GM23338 (cell line): Measurements from ENCODE around the gene CCDC102A.

Experiments used
- CREB1 ChIP-seq: fragments of 250-450 bp; sonication (Bioruptor Pico); IDR thresholded peaks from 2 replicates; pipeline ENCODE4 v1.5.0; 2020; ENCODE audit warnings: low read depth, mild to moderate bottlenecking, moderate library complexity
- CTCF ChIP-seq, 2 experiments: fragments of 200-600 bp in 1 of 2; sonication (generic) in 1 of 2; conservative IDR thresholded peaks; 2 replicates each; pipeline versions ENCODE4 v1.5.1 to v1.6.1; 2016 to 2017; ENCODE audit warnings: antibody characterized with exemption in 2 of 2, low read depth in 2 of 2, mild to moderate bottlenecking in 2 of 2, moderate library complexity in 1 of 2
- EZH2 ChIP-seq: fragments of 200-600 bp; sonication (generic); IDR thresholded peaks from one replicate; pipeline ENCODE4 v1.8.0; 2017; ENCODE audit warnings: antibody characterized with exemption, mild to moderate bottlenecking, low read depth; ENCODE audit not compliant: unreplicated experiment
- EZH2phosphoT487 ChIP-seq: fragments of 200-600 bp; sonication (generic); IDR thresholded peaks from one replicate; pipeline ENCODE4 v1.8.1; 2018; ENCODE audit warnings: antibody characterized with exemption; ENCODE audit not compliant: unreplicated experiment
- JUNB ChIP-seq: IDR thresholded peaks from one replicate; pipeline ENCODE4 v1.6.1; 2016; ENCODE audit warnings: antibody characterized with exemption; ENCODE audit not compliant: unreplicated experiment
- REST ChIP-seq: IDR thresholded peaks from one replicate; pipeline ENCODE4 v1.6.1; 2018; ENCODE audit warnings: antibody characterized with exemption; ENCODE audit not compliant: unreplicated experiment
- ZNF114 ChIP-seq: fragments of 250-450 bp; sonication (Bioruptor Pico); IDR thresholded peaks from 2 replicates; pipeline ENCODE4 v1.5.0; 2020; ENCODE audit warnings: mild to moderate bottlenecking, moderate library complexity
- TF ChIP-seq, protein P1 (sequence below): fragments of 250-450 bp; sonication (Bioruptor Pico); IDR thresholded peaks from 2 replicates; pipeline ENCODE4 v1.5.0; 2020; ENCODE audit warnings: mild to moderate bottlenecking, moderate library complexity
- TF ChIP-seq, protein P2 (sequence below): IDR thresholded peaks from 2 replicates; pipeline ENCODE4 v1.6.1; 2016; ENCODE audit warnings: antibody characterized with exemption

GRCh38 chr16:57572978-57573728 is 36.8 kb upstream of the CCDC102A start:
- TF ChIP-seq CREB1 (CRISPR knock-in tag) (no peak), CTCF (conservative IDR thresholded peaks at IDR 0.05; ENCODE audit: low read depth in 2 of 2) (no peak), JUNB (no peak), ZNF114 (CRISPR knock-in tag) (no peak), EZH2phosphoT487 (no peak), REST (no peak), EZH2 (no peak)
- TF ChIP-seq, protein P1, sequence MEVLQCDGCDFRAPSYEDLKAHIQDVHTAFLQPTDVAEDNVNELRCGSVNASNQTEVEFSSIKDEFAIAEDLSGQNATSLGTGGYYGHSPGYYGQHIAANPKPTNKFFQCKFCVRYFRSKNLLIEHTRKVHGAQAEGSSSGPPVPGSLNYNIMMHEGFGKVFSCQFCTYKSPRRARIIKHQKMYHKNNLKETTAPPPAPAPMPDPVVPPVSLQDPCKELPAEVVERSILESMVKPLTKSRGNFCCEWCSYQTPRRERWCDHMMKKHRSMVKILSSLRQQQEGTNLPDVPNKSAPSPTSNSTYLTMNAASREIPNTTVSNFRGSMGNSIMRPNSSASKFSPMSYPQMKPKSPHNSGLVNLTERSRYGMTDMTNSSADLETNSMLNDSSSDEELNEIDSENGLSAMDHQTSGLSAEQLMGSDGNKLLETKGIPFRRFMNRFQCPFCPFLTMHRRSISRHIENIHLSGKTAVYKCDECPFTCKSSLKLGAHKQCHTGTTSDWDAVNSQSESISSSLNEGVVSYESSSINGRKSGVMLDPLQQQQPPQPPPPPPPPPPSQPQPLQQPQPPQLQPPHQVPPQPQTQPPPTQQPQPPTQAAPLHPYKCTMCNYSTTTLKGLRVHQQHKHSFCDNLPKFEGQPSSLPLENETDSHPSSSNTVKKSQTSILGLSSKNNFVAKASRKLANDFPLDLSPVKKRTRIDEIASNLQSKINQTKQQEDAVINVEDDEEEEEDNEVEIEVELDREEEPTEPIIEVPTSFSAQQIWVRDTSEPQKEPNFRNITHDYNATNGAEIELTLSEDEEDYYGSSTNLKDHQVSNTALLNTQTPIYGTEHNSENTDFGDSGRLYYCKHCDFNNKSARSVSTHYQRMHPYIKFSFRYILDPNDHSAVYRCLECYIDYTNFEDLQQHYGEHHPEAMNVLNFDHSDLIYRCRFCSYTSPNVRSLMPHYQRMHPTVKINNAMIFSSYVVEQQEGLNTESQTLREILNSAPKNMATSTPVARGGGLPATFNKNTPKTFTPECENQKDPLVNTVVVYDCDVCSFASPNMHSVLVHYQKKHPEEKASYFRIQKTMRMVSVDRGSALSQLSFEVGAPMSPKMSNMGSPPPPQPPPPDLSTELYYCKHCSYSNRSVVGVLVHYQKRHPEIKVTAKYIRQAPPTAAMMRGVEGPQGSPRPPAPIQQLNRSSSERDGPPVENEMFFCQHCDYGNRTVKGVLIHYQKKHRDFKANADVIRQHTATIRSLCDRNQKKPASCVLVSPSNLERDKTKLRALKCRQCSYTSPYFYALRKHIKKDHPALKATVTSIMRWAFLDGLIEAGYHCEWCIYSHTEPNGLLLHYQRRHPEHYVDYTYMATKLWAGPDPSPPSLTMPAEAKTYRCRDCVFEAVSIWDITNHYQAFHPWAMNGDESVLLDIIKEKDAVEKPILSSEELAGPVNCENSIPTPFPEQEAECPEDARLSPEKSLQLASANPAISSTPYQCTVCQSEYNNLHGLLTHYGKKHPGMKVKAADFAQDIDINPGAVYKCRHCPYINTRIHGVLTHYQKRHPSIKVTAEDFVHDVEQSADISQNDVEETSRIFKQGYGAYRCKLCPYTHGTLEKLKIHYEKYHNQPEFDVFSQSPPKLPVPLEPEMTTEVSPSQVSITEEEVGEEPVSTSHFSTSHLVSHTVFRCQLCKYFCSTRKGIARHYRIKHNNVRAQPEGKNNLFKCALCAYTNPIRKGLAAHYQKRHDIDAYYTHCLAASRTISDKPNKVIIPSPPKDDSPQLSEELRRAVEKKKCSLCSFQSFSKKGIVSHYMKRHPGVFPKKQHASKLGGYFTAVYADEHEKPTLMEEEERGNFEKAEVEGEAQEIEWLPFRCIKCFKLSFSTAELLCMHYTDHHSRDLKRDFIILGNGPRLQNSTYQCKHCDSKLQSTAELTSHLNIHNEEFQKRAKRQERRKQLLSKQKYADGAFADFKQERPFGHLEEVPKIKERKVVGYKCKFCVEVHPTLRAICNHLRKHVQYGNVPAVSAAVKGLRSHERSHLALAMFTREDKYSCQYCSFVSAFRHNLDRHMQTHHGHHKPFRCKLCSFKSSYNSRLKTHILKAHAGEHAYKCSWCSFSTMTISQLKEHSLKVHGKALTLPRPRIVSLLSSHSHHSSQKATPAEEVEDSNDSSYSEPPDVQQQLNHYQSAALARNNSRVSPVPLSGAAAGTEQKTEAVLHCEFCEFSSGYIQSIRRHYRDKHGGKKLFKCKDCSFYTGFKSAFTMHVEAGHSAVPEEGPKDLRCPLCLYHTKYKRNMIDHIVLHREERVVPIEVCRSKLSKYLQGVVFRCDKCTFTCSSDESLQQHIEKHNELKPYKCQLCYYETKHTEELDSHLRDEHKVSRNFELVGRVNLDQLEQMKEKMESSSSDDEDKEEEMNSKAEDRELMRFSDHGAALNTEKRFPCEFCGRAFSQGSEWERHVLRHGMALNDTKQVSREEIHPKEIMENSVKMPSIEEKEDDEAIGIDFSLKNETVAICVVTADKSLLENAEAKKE (CRISPR knock-in tag), result no peak
- TF ChIP-seq, protein P2, sequence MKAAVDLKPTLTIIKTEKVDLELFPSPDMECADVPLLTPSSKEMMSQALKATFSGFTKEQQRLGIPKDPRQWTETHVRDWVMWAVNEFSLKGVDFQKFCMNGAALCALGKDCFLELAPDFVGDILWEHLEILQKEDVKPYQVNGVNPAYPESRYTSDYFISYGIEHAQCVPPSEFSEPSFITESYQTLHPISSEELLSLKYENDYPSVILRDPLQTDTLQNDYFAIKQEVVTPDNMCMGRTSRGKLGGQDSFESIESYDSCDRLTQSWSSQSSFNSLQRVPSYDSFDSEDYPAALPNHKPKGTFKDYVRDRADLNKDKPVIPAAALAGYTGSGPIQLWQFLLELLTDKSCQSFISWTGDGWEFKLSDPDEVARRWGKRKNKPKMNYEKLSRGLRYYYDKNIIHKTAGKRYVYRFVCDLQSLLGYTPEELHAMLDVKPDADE, result no peak
